HT1080 (cell line): ENCODE measurements around the gene MTHFSD. TPM values are rescaled to one million over a fixed set of nuclear protein-coding genes. Genes with fewer than 3 reads are reported as not detected.

Source experiments
- DNase-seq: peaks from one replicate; pipeline ENCODE4 v3.0.0-alpha.2; 2015; ENCODE audit warnings: low read depth
- total RNA-seq: library from RNA; depleted of rRNA; stranded (reverse); fragments of >200 nt; shearing (Covaris generic); gene quantifications from 2 replicates; pipeline ENCODE4 v1.2.3, GENCODE V29; 2014

MTHFSD gene
- total RNA-seq, 1 experiment from 2014 or later, result 9.8 TPM

GRCh38 chr16:86584071-86584685 is 29.1 kb upstream of the MTHFSD start:
- DNase-seq, result no peak

GRCh38 chr16:86581458-86581857 is 26.4 kb upstream of the MTHFSD start:
- no peak for DNase-seq

- no peak for DNase-seq
These were observed 25.7 kb upstream of the MTHFSD start for GRCh38 chr16:86580791-86581170.

GRCh38 chr16:86580063-86580790 is 25.2 kb upstream of the MTHFSD start:
- no peak for DNase-seq

- DNase-seq, result no peak
These were observed 24.4 kb upstream of the MTHFSD start for GRCh38 chr16:86579268-86580062.

- no peak for DNase-seq
These were observed 23.7 kb upstream of the MTHFSD start for GRCh38 chr16:86578611-86579267.

GRCh38 chr16:86578061-86578599 is 23.1 kb upstream of the MTHFSD start, which contains the start of gene FOXL1:
FOXL1 (plus strand) TSS chr16:86578549; CDS start chr16:86578724, 175 bp downstream.
- DNase-seq, result no peak

- DNase-seq, result no peak
These were observed 22.4 kb upstream of the MTHFSD start for GRCh38 chr16:86577314-86577971.

- no peak for DNase-seq
These were observed 21.7 kb upstream of the MTHFSD start for GRCh38 chr16:86576591-86577313.

- DNase-seq, result no peak
These were observed 20.9 kb upstream of the MTHFSD start for GRCh38 chr16:86575754-86576557.

GRCh38 chr16:86575095-86575685 is 20.2 kb upstream of the MTHFSD start:
- no peak for DNase-seq

GRCh38 chr16:86574646-86575045 is 19.6 kb upstream of the MTHFSD start:
- no peak for DNase-seq

- DNase-seq, result no peak
These were observed 18.8 kb upstream of the MTHFSD start for GRCh38 chr16:86573646-86574508.

GRCh38 chr16:86573215-86573614 is 18.2 kb upstream of the MTHFSD start:
- no peak for DNase-seq

GRCh38 chr16:86572606-86573005 is 17.6 kb upstream of the MTHFSD start:
- DNase-seq, result no peak

GRCh38 chr16:86572041-86572521 is 17.0 kb upstream of the MTHFSD start:
- DNase-seq, result no peak

GRCh38 chr16:86571530-86571915 is 16.5 kb upstream of the MTHFSD start:
- DNase-seq, result no peak
